Body of pancreas (tissue), 4 donors: Measurements from ENCODE around the gene LRCH1.

ENCODE experiments used
- POLR2A ChIP-seq, 3 donors: fragments of 450-650 bp; IDR thresholded peaks; one replicate each; pipeline ENCODE4 v1.6.1; 2016; ENCODE audit warnings: antibody characterized with exemption in 3 of 3, mild to moderate bottlenecking in 2 of 3
- TF ChIP-seq, protein P1 (sequence below), 7 experiments: fragments of 450-650 bp in 4 of 7; fragments of 200-600 bp in 3 of 7; sonication (generic) in 3 of 7; IDR thresholded peaks; one replicate each; pipeline ENCODE4 v1.5.1; 2016 to 2019; ENCODE audit warnings: antibody characterized with exemption in 7 of 7

DNA sequence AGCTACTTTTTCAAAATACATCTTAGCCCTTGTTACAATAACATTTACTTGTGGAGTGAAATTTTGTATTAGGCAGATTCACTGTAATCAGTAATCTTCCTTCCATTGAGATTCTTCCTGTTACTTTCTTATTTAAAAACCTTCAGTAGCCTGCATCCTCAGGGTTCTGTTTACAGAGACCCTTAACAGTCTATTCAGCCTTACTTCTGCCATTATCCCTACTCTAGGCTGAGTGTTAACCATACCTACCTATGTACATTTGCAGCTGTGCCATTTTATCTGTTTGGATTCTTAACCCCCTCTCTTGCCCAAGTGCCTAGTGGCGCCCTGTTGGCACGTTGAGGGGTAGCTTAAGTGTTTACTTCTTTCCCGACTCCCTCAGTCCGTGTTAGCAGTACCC, 71.9 kb downstream of the LRCH1 start:
- TF ChIP-seq, protein P1, sequence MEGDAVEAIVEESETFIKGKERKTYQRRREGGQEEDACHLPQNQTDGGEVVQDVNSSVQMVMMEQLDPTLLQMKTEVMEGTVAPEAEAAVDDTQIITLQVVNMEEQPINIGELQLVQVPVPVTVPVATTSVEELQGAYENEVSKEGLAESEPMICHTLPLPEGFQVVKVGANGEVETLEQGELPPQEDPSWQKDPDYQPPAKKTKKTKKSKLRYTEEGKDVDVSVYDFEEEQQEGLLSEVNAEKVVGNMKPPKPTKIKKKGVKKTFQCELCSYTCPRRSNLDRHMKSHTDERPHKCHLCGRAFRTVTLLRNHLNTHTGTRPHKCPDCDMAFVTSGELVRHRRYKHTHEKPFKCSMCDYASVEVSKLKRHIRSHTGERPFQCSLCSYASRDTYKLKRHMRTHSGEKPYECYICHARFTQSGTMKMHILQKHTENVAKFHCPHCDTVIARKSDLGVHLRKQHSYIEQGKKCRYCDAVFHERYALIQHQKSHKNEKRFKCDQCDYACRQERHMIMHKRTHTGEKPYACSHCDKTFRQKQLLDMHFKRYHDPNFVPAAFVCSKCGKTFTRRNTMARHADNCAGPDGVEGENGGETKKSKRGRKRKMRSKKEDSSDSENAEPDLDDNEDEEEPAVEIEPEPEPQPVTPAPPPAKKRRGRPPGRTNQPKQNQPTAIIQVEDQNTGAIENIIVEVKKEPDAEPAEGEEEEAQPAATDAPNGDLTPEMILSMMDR (IDR thresholded peaks at IDR 0.05), result no peak
- no peak for TF ChIP-seq POLR2A (IDR thresholded peaks at IDR 0.05)
